ENCODE results near the gene PID1.
A peak's percentile ranks its signal among the peaks of the same experiment; 100 is the strongest.

PID1 gene

GRCh38 chr2:229071292-229071976 lies 199.7 kb downstream of the PID1 start:
- DNase-seq (ENCODE audit: low read depth) = peak; percentile 19

- no peak for DNase-seq (ENCODE audit: low read depth)
Measured at GRCh38 chr2:229066121-229066715, 204.9 kb downstream of the PID1 start.

- DNase-seq (ENCODE audit: low read depth) = no peak
Measured at GRCh38 chr2:229064749-229065148, 206.3 kb downstream of the PID1 start.

- no peak for DNase-seq (ENCODE audit: low read depth)
Measured at GRCh38 chr2:229060147-229060546, 210.9 kb downstream of the PID1 start.

- no peak for DNase-seq (ENCODE audit: low read depth)
Measured at GRCh38 chr2:229059331-229060033, 211.6 kb downstream of the PID1 start.

- DNase-seq (ENCODE audit: low read depth) = no peak
Measured at GRCh38 chr2:229057976-229058553, 213.0 kb downstream of the PID1 start.

GRCh38 chr2:229054311-229054710 lies 216.8 kb downstream of the PID1 start:
- DNase-seq (ENCODE audit: low read depth) = no peak

- no peak for DNase-seq (ENCODE audit: low read depth)
Measured at GRCh38 chr2:229051798-229052197, 219.3 kb downstream of the PID1 start.

GRCh38 chr2:229050133-229050532 lies 221.0 kb downstream of the PID1 start:
- no peak for DNase-seq (ENCODE audit: low read depth)

GRCh38 chr2:229048134-229048533 lies 223.0 kb downstream of the PID1 start:
- DNase-seq (ENCODE audit: low read depth) = no peak

GRCh38 chr2:229045671-229046070 lies 225.4 kb downstream of the PID1 start:
- no peak for DNase-seq (ENCODE audit: low read depth)

GRCh38 chr2:229044581-229044980 lies 226.5 kb downstream of the PID1 start:
- no peak for DNase-seq (ENCODE audit: low read depth)

GRCh38 chr2:229043681-229044080 lies 227.4 kb downstream of the PID1 start:
- no peak for DNase-seq (ENCODE audit: low read depth)

- DNase-seq (ENCODE audit: low read depth) = no peak
Measured at GRCh38 chr2:229042349-229042748, 228.7 kb downstream of the PID1 start.

GRCh38 chr2:229041691-229042090 lies 229.4 kb downstream of the PID1 start:
- no peak for DNase-seq (ENCODE audit: low read depth)

- no peak for DNase-seq (ENCODE audit: low read depth)
Measured at GRCh38 chr2:229037621-229038020, 233.5 kb downstream of the PID1 start.

GRCh38 chr2:229033816-229034215 lies 237.3 kb downstream of the PID1 start:
- no peak for DNase-seq (ENCODE audit: low read depth)

- no peak for DNase-seq (ENCODE audit: low read depth)
Measured at GRCh38 chr2:229032608-229033234, 238.4 kb downstream of the PID1 start.

- DNase-seq (ENCODE audit: low read depth) = no peak
Measured at GRCh38 chr2:229027353-229028105, 243.6 kb downstream of the PID1 start.

- DNase-seq (ENCODE audit: low read depth) = no peak
Measured at GRCh38 chr2:229025653-229026052, 245.4 kb downstream of the PID1 start.

GRCh38 chr2:229022652-229023051 lies 248.4 kb downstream of the PID1 start:
- no peak for DNase-seq (ENCODE audit: low read depth)

GRCh38 chr2:229022071-229022470 lies 249.0 kb downstream of the PID1 start:
- DNase-seq (ENCODE audit: low read depth) = no peak

Measured in non-pigmented ciliary epithelial cell (primary cell).